ENCODE measurements around the gene CACNB3.
"Not testable (repeated sequence)": the region's sequence is repeated elsewhere in the genome, so short reads cannot be mapped to it uniquely, and the experiment has no call there.

The CACNB3 gene

DNA sequence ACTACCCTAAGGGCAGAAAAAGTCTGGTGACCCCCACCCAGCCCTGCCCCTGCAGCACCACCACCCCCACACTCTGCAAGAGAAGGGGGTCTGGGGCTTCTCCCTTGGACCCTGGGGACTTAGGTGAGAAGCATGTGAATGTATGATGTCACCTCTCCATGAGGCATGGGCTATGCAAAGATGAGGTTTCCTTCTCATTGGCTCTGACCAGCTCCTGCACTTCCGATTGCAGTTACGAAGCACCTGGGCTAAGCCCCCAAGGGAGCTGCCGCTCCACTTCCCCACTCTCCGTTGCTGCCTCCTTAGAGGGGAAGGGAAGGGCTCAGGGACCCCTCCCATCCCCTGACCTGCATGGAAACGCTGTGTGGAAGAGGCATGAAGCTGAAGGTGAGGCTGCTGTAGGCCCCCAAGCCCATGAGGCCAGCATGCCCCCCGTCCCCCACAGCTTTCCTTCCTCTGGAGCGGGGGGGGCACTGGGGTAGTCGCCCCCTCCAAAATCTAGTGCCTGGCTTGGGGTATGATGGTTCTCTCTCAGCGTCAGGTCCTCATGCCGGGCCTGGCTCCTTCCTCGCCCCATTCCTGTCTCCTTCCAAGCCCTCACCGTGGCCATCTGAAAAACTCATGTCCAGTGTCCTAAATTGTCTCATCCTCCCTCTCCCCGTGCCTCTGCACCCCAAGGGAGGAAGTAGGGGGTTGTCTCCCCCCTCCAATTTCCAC, 39.1 kb downstream of the CACNB3 start:
- no peak for DNase-seq

DNA sequence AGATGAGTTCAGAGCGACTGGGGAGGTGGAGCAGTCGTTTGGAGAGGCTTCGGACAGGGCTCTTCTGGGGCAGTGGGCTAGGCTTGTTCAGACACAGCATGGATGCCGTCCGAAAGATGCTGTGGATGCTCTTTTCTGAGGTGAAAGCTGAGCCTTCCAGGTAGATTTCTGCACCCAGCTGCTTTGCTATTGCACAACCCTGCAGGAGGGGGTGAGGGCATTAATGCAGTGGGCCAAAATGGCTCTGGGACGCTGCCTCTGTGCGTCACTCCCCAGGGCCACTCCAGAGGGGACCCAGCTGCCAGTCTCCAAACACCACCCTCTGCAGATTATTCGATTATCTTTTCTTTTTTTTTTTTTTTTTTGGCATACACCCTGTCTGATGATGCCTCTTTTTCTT, 39.7 kb downstream of the CACNB3 start:
- DNase-seq, result no peak

DNA sequence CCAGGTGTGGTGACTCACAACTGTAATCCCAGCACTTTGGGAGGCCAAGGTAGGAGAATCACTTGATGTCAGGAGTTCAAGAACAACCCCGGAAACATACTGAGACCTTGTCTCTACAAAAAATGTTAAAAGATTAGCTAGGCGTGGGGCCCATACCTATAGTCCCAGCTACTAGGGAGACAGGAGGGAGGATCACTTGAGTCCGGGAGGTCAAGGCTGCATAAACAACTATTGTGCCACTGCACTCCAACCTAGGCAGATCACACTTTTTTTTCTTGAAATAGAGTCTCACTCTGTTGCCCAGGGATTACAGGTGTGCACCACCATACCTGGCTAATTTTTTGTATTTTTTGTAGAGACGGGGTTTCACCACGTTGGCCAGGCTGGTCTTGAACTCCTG, 41.3 kb downstream of the CACNB3 start:
- no peak for DNase-seq

DNA sequence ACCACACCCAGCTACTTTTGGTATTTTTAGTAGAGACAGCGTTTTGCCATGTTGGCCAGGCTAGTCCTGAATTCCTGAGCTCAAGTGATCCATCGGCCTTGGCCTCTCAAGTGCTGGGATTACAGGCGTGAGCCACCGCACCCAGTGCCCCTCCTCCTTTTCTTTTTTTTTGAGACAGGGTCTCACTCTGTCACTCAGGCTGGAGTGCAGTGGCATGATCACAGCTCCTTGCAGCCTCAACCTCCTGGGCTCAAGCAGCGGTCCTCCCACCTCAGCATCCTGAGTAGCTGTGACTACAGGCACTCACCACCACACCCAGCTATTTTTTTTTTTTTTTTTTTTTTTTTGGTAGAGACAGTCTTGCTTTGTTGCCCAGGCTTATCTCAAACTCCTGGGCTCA, 41.9 kb downstream of the CACNB3 start:
- not testable (repeated sequence) for DNase-seq

DNA sequence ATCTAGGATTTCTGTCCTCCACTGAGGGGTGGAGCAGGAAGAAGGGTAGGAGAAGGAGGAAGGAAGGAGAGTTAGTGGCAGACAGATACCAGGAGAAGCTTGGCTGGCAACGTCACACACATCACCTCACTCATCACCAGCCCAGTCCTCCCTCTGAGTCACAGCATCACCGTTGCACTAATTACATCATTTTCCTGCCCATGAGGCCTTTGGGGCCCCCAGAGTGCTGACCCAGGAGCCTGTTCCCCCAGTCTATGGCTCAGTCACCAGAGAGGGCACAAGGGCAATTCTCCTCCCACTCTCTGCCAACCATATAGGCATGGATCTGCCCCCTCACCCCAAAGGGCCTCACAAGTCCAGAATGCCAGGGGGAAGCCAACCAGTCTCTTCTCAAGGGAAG, 42.8 kb downstream of the CACNB3 start:
- no peak for DNase-seq

DNA sequence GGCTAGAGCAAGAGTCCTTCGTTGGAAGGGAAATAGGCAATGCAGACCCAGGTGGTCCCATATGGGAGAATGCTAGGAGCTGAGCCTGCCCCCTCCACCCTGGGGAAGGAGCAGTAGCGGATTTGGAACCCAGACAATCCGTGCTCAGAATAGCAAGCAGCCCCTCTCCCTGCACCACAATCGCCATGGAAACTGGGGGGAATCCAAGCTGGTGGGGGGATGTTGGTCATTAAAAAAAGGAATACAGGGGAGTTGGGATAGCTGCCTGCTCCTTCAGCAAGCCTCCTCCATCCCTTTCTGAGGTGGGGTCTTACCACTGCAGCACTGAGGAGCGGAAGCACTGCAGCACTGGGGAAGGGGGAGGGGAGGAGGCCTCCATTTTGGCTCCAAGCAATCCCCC, 44.5 kb downstream of the CACNB3 start:
- no peak for DNase-seq

DNA sequence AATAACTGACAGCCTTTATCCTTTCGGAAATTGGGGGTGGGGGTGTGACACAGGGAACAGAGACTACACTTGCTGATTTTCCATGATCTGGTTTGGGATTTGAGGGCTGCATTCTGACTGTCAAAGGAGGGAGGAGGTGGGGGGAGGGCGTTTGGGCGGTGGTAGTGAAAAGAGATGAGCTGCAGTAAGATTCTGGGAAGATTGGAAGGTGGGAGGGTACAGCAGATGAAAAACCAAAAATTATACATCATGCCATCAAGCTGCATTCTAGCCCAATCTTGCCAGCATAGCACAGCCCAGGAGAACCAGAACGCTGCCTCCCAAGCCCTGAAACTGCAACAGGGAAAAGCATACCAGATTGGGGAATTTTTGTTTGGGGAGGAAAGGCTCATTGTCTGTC, 45.0 kb downstream of the CACNB3 start:
- no peak for DNase-seq

DNA sequence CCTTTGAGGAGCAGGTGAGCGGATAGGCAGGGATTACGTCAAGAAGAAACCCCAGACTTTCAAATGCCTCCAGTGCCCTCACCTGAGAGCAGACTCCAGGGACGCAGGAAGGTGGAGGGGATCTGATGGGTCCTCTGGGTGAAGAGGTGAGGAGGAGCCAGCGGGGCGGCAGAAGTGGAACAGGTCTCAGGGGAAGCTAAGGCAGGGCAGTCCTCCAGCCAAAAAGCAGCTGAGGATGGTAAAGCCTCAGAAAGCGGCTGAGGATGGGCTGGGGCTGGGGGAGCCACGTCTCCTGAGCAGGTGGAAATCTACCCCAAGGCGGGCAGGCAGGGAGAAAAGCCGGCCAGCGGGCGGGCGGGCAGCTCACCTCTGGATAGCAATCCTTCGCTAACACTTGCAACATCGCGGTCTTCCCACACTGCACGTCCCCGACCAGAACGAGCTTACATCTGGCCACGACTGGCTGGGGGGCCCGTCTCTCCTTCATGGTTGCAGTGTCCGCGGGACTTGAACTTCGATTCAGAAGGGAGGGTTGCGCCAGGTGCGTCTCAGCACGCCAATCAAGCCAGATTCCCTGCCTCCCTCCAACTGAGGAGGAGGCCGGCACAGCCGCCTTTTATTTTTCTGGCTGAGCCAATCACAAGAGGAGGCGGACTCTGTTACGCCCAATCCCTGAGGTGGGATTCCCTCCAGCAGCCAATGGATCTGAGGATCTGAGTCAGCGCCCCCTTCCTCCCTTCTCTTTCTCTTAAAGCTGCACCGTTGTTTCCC, 47.2 kb downstream of the CACNB3 start, which contains the start of gene RND1:
TSS of gene RND1 (minus strand) at position 590 of the 771 bp plus-strand sequence. CDS start at position 487, 103 bp downstream.
- DNase-seq, result peak; percentile 32

DNA sequence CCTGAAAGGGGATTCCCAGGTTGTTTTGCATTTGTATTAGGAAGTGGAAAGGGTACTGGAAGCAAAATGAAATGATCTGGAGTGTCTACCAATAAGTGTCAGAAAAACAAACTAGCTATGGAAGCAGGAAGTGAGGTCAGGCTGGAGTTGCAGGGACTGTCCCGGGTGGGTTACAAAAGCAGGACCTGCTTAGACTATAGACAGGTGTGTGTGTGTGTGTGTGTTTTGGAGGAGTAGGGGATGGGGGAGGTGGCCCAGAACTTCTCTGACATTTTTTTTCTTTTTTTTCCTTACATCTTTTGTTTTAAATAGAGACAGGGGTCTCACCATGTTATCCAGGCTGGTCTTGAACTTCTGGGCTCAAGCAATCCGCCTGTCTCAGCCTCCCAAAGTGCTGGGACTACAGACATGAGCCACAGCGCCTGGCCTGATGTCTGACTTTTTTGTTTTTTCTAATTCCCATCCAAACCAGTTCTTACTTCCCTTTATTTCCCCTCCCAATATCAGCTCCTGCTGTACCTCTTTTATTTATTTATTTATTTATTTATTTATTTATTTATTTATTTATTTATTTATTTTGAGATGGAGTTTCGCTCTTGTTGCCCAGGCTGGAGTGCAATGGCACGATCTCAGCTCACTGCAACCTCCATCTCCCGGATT, 47.9 kb downstream of the CACNB3 start:
- DNase-seq, result no peak

DNA sequence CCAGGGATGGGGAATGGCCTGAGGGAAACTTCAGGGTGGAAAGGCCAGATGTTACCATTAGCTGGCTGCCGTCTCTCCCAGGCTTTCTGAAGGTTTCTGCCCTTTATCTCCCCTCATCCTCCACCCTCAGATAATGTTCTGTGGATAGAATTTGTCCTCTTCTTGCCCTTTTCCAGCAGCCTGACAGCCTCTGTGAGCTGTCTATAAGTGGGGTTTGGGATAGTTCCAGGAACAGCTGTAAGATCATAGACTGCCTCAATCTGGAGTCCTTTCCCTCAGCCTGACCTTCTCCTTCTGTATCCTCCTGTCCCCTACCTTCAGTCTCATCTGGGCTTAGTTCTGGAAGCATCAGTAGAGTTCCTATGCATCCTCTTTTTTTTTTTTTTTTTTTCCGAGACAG, 50.2 kb downstream of the CACNB3 start:
- DNase-seq, result no peak

DNA sequence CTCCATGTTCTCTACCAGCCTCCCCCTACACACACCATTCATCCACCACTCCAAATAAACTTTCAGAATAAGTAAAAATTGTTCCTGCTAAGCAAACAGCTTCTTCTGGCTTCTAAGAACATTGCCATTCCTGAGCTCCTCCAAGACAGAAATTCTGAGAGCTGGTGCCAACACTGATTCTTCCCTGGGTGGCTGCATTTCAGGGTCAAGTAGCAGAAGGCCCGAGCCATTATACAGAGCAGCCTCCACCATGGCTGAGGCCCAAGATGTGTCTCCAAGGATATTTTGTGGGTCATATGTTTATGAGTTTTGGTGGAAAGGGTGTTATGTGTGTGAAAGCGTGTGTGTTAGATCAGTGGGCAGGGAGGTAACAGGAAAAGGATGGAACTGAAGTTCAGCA, 50.9 kb downstream of the CACNB3 start:
- DNase-seq, result no peak

DNA sequence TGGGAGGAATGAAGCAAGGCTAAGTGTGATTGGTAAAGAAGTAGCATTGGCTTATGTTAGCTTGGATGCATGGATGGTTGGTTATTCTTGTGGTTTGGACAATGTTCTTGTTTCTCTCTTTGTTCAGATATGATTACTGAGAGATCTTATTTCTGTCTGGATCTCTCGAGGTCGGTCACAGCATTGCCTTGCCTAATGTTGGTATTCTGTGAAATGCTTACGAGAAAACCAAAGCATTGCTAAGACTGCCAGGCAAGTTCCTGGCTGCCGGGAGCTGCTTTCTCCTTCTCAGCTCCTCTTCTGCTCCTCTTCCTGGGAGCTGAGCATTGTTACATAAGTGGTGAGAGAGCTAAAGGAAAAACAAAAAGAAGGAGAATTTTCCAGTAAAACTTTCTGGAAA, 54.8 kb downstream of the CACNB3 start:
- no peak for DNase-seq

DNA sequence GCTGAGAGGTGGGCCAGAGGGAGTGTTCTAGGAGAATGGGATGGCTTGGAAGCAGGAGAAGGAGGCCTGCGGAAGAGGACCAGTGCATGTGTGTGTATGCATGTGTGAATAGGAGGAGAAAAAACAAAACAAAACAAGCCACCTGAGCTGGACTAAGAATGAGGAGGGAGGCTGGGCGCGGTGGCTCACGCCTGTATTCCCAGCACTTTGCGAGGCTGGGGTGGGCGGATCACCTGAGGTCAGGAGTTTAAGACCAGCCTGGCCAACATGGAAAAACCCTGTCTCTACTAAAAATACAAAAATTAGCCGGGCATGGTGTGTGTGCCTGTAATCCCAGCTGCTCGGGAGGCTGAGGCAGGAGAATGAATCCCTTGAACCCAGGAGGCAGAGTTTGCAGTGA, 55.2 kb downstream of the CACNB3 start:
- not testable (repeated sequence) for DNase-seq

DNA sequence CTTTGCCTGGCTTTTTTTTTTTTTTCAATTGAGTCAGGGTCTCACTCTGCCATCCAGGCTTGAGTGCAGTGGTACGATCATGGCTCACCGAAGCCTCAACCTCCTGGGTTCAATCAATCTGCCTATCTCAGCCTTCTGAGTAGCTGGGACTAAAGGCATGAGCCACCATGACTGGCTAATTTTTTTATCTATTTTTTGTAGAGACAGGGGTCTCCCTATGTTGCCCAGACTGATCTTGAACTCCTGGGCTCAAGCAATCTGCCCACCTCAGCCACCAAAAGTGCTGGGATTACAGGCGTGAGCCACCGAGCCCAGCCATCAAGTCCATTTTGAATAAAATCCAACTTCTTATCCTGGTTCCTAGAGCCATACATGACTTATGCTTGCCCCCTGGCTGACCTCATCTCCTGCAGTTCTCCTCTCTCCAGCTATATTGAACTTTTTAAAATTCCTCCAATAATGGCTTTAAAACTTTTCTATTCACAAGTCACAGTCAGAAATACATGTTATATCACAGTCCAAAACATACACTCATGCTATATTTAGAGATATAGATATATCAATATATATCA, 57.7 kb downstream of the CACNB3 start:
- no peak for DNase-seq
